Activated CD4-positive, alpha-beta memory T cell treated with anti-CD3 and anti-CD28 coated beads for 36 hours (primary cell): ENCODE data around the gene LZIC. TPM values are rescaled to one million over a fixed set of nuclear protein-coding genes. Genes with fewer than 3 reads are reported as not detected.
A peak's percentile ranks its signal among the peaks of the same experiment; 100 is the strongest.

ENCODE experiments used
- CTCF ChIA-PET: fragments of 350-600 bp; sonication (Branson Sonifier 250); formaldehyde crosslinking; loops from one replicate; lab custom pipeline; 2021; ENCODE audit warnings: antibody characterized with exemption, inconsistent platforms; lab: Charles Lee
- POLR2A ChIA-PET: fragments of 350-600 bp; sonication (Branson Sonifier 250); formaldehyde crosslinking; loops from one replicate; lab custom pipeline; 2021; ENCODE audit warnings: antibody characterized with exemption; lab: Charles Lee
- DNase-seq: peaks from one replicate; pipeline ENCODE4 v3.0.0-alpha.2; 2020
- H3K27ac Mint-ChIP-seq: one replicate; pipeline ENCODE4 v1.8.0; 2021; ENCODE audit warnings: mixed read lengths
- H3K27me3 Mint-ChIP-seq: one replicate; pipeline ENCODE4 v1.8.0; 2021; ENCODE audit warnings: mixed read lengths
- H3K36me3 Mint-ChIP-seq: one replicate; pipeline ENCODE4 v1.8.0; 2021; ENCODE audit warnings: mixed read lengths
- H3K4me1 Mint-ChIP-seq: one replicate; pipeline ENCODE4 v1.8.0; 2021; ENCODE audit warnings: low read depth, mixed read lengths
- H3K4me3 Mint-ChIP-seq: one replicate; pipeline ENCODE4 v1.8.0; 2021; ENCODE audit warnings: mild to moderate bottlenecking, mixed read lengths
- H3K9me3 Mint-ChIP-seq: one replicate; pipeline ENCODE4 v1.8.0; 2021; ENCODE audit warnings: mixed read lengths
- intact Hi-C: fragments of 100-400 bp; cut with micrococcal nuclease; formaldehyde crosslinking; loops from one replicate; pipeline ENCODE4 v1.15.1; 2023
- total RNA-seq, 2 experiments: library from RNA; stranded (reverse); gene quantifications; one replicate each; pipeline ENCODE4 v1.2.3, GENCODE V29; 2021

The LZIC gene
- total RNA-seq, result 10 to 100 TPM; 22.0 to 22.8 TPM

DNA sequence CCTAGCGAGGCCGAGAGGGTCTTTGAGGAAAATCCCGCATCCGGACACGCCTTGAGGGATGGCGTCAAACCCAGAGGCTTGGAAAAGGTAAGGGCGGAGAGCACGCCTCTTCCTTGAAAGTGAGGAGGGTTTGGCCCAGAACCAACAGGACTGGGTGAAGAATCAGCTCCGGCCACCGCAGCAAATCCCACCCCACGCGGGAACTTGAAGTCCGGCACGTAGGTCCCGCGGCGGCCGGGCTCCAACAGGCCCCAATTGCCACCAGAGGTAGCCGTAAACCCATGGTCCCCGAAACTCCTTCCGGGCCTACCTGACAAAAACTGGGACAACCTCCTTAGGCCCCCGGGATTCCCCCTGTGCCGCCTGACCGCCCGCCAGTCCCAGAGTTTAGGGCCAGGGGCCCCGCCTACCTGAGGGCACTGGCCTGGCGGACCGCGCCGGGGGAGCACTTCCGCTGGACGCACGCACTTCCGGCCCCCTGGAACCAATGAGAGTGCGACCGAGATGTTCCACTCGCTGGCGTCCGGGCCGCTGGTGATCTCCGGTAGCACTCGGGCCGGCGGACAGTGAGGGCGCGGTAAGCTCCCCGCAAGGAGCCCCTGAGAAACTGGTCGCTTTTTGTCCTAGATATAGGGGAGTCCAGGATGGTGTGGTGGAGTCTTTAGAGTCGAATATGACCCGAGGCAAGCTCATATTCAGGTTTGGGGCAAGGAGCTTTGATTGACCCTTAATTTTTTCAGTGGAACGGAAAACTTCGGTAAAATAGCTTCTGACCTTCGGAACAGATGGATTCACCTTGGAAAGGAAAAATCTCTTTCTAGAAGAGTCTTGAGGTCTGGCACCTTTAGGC lies at the start of gene LZIC, which contains the start of gene NMNAT1:
LZIC (minus strand) TSS at position 453 of the 850 bp plus-strand sequence. CDS start 6,772 bp downstream, outside the sequence.
NMNAT1 (plus strand) TSS at position 537 of the 850 bp plus-strand sequence. CDS start 28,599 bp downstream, outside the sequence.
- Mint-ChIP-seq H3K4me3 (peak within 1 kb of the TSS; percentile 99), H3K27me3 (no peaks in the 10 kb centered on the region), H3K36me3 (peaks cover 10% of the 10 kb centered on the region), H3K4me1 (peaks cover 20% of the 10 kb centered on the region), H3K9me3 (no peaks in the 10 kb centered on the region), H3K27ac (peak within 1 kb of the TSS; percentile 91)
- DNase-seq, result peak; percentile 96
- intact Hi-C loops, result loop anchor here (1.0 to 2.0 kb wide), 5 partner anchors 33 to 486 kb away; partner anchors contain the start of gene CTNNBIP1
- ChIA-PET CTCF (interaction anchor here (0.6 to 3.1 kb wide), 18 partner anchors 9 to 824 kb away, joined by 3 to 15 read pairs (median 4); partner anchors contain the start of gene CENPS), POLR2A (interaction anchor here (0.6 to 1.8 kb wide), 7 partner anchors 21 to 794 kb away, joined by 3 to 13 read pairs (median 3); partner anchors contain the start of gene UBE4B)

DNA sequence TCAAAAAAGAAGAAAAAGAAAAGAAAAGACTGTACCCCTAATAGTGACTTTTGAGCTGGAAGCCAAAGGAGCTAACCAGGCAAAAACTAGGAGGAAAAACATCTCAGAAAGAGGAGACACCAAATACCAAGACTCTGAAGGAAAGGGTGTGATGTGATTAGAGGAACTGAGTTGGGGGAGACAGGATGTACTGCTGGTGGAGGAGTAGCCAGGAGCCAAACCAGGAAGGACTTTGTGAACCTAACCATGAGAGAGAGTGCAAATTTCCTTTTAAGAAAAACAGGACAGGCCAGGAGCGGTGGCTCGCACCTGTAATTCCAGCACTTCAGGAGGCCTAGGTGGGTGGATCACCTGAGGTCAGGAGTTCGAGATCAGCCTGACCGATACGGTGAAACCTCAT lies 49.7 kb upstream of the LZIC start:
- H3K9me3 Mint-ChIP-seq, result no peaks in the 10 kb centered on the region
- H3K27ac Mint-ChIP-seq, result no peak overlapping the region
- intact Hi-C loops, result no loop called here
- H3K4me1 Mint-ChIP-seq, result peaks cover 4% of the 10 kb centered on the region
- DNase-seq, result no peak
- H3K36me3 Mint-ChIP-seq, result no peaks in the 10 kb centered on the region
- H3K4me3 Mint-ChIP-seq, result no peak overlapping the region
- H3K27me3 Mint-ChIP-seq, result peaks cover 15% of the 10 kb centered on the region
- CTCF ChIA-PET, result no interaction called here
- POLR2A ChIA-PET, result no interaction called here

DNA sequence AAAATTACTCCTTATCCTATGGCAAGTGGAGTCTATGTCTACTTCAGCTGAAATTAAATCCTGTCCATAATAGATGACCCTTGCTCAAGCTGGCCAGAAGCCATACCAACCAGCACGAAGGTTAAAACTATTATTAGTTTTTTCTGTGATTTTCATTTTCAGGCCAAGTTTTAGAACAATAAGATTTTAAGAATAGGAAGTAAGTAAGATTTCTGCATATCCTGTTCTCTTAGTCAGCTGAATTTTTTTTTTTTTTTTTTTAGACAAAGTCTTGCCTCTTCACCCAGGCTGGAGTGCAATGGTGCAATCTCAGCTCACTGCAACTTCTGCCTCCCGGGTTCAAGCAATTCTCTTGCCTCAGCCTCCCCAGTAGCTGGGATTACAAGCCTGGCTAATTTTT lies 47.8 kb upstream of the LZIC start:
- H3K36me3 Mint-ChIP-seq, result no peaks in the 10 kb centered on the region
- intact Hi-C loops, result no loop called here
- peaks cover 9% of the 10 kb centered on the region for H3K27me3 Mint-ChIP-seq
- H3K9me3 Mint-ChIP-seq, result no peaks in the 10 kb centered on the region
- no peak for DNase-seq
- ChIA-PET CTCF (no interaction called here), POLR2A (interaction anchor here (0.6 kb wide), 1 partner anchor 18 kb away, joined by 3 read pairs; no protein-coding TSS in a partner anchor)
- H3K27ac Mint-ChIP-seq, result no peak overlapping the region
- H3K4me1 Mint-ChIP-seq, result no peaks in the 10 kb centered on the region
- H3K4me3 Mint-ChIP-seq, result no peak overlapping the region

DNA sequence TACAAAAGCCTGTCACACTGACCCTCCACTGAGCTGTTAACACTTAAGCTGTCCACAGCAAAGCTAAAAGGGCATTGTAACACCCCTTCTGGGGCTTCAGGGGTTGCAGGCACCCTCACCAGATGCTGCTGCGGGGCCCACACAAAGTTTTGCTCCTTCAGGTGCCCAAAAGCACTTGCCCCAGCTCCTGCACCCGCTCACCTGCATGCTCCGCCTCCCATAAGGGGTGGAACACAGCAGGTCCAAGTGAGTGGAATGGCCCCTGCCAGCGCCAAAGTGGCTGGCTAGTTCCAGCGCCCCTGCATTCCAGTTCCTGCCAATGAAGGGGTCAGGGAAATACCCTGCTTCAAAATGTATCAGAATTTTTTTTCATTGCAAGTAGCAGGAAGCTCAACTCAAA lies 46.6 kb upstream of the LZIC start:
- intact Hi-C loops, result no loop called here
- Mint-ChIP-seq H3K9me3 (no peaks in the 10 kb centered on the region), H3K27ac (no peak overlapping the region), H3K4me3 (no peak overlapping the region), H3K4me1 (no peaks in the 10 kb centered on the region), H3K36me3 (no peaks in the 10 kb centered on the region), H3K27me3 (peaks cover 9% of the 10 kb centered on the region)
- ChIA-PET CTCF (interaction anchor here (0.7 to 2.0 kb wide), 2 partner anchors 39 to 373 kb away, joined by 3 to 10 read pairs; no protein-coding TSS in a partner anchor), POLR2A (no interaction called here)
- no peak for DNase-seq

DNA sequence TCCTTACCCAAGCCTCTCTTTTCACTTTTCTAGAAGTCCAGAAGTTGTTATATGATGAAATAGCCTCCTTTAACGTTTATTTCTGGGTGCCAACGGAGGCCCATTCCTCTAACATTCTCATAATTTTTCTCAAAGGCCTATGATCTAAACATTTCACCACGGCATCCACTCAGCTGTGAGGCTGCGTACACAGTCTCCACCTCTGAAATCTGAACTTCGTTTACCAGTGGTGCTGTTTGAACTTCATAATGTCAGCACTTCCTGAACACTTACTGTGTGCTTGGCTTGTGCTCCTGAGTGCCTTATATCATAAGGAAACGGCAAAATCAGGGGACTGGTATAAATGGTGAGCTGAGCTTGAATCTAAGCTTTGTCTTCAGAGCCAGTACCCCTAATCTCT lies 41.8 kb upstream of the LZIC start:
- ChIA-PET CTCF (interaction anchor here (1.5 kb wide), 1 partner anchor 35 kb away, joined by 3 read pairs; no protein-coding TSS in a partner anchor), POLR2A (interaction anchor here (0.6 kb wide), 1 partner anchor 1047 kb away, joined by 3 read pairs; no protein-coding TSS in a partner anchor)
- DNase-seq, result no peak

DNA sequence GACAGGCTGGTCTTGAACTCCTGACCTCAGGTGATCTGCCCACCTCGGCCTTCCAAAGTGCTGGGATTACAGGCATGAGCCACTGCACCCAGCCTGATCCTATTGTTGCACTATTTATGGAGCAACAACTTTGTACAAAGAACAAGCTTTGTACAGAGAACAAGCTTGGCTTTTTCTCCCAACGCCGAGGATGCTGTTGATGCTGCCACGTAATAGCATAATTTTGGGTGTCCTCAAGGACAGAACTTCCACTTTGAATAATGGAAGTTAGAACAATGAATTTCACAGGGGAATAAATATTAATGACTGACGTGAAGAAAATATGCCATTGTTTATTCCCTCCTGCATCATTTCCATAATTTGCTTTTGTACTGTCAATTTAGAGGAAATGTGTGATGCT lies 41.1 kb upstream of the LZIC start:
- CTCF ChIA-PET, result interaction anchor here (1.5 kb wide), 1 partner anchor 34 kb away, joined by 3 read pairs; no protein-coding TSS in a partner anchor
- intact Hi-C loops, result no loop called here
- Mint-ChIP-seq H3K27me3 (no peaks in the 10 kb centered on the region), H3K4me1 (no peaks in the 10 kb centered on the region), H3K36me3 (peaks cover 8% of the 10 kb centered on the region), H3K9me3 (no peaks in the 10 kb centered on the region), H3K4me3 (no peak overlapping the region), H3K27ac (no peak overlapping the region)
- DNase-seq, result no peak
- POLR2A ChIA-PET, result no interaction called here

More for the DNA sequence above, 41.8 kb upstream of the LZIC start:
- intact Hi-C loops, result no loop called here
- no peaks in the 10 kb centered on the region for H3K27me3 Mint-ChIP-seq
- peaks cover 8% of the 10 kb centered on the region for H3K36me3 Mint-ChIP-seq
- no peaks in the 10 kb centered on the region for H3K4me1 Mint-ChIP-seq
- no peak overlapping the region for H3K27ac Mint-ChIP-seq
- H3K9me3 Mint-ChIP-seq, result no peaks in the 10 kb centered on the region
- H3K4me3 Mint-ChIP-seq, result no peak overlapping the region

DNA sequence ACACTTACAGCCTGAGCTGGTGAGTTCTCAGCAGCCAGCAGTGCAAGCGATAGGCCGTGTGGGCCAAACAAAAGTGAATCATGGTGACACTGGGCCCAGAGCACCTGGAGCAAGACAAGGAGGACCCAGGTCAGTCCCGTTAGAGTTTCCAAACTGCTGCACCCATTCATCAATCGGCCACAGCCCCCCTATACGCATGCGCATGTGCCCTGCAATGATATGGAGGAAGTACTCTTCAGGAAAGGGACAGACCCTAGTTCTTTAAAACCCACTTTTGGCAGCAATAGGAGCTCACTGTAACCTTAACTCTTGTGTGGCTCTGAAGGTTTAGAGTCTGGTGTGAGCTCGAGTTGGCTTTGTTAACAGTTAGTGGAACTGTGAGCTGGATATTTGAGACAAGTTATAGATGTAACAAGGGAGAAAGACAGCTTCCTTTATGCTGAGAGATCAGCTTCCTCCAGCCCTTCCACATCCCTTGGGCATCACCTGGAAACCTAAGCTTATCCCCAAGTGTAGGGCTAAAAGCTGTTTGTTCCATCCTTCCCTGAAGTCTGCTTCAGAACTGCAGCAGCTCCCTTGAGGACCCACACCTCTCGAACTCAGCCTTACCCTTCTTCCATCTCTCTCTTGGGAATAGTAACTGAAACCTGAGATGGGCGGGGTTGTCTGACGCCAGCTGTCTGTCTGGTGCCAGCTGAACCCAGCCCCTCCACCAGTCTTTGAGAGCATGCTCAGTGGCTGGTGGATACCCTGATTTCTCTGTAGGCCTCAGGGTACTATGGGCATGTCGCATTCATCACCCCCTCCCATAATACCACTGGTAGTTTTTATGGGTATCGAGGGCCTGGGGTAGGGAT lies 17.7 kb upstream of the LZIC start:
- intact Hi-C loops, result no loop called here
- H3K4me3 Mint-ChIP-seq, result no peak overlapping the region
- no peaks in the 10 kb centered on the region for H3K36me3 Mint-ChIP-seq
- H3K27me3 Mint-ChIP-seq, result no peaks in the 10 kb centered on the region
- H3K27ac Mint-ChIP-seq, result no peak overlapping the region
- no peaks in the 10 kb centered on the region for H3K4me1 Mint-ChIP-seq
- POLR2A ChIA-PET, result interaction anchor here (0.7 kb wide), 1 partner anchor 903 kb away, joined by 3 read pairs; no protein-coding TSS in a partner anchor
- CTCF ChIA-PET, result interaction anchor here (0.6 to 1.3 kb wide), 3 partner anchors 8 to 12 kb away, joined by 3 read pairs; no protein-coding TSS in a partner anchor
- H3K9me3 Mint-ChIP-seq, result no peaks in the 10 kb centered on the region
- no peak for DNase-seq

DNA sequence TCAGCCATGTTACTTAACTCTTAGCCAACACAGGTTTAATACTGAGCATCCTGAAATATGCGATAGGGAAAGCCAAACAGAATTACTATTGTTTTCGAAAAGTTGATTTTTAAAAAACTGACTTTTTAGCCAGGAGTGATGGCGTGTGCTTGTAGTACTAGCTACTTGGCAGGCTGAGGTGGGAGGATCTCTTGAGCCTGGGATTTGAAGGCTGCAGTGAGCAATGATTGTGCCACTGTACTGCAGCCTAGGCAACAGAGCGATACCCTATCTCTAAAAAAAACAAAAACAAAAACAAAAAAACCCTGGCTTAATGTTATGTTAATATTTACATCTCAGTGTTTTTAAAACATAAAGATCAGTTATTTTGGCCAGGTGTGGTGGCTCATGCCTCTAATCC lies 16.8 kb upstream of the LZIC start:
- CTCF ChIA-PET, result interaction anchor here (0.5 to 0.6 kb wide), 2 partner anchors 9 to 11 kb away, joined by 3 to 4 read pairs; no protein-coding TSS in a partner anchor
- H3K9me3 Mint-ChIP-seq, result no peaks in the 10 kb centered on the region
- POLR2A ChIA-PET, result no interaction called here
- no peaks in the 10 kb centered on the region for H3K36me3 Mint-ChIP-seq
- no peaks in the 10 kb centered on the region for H3K4me1 Mint-ChIP-seq
- no peaks in the 10 kb centered on the region for H3K27me3 Mint-ChIP-seq
- no peak for DNase-seq
- H3K27ac Mint-ChIP-seq, result no peak overlapping the region
- intact Hi-C loops, result no loop called here
- H3K4me3 Mint-ChIP-seq, result no peak overlapping the region

DNA sequence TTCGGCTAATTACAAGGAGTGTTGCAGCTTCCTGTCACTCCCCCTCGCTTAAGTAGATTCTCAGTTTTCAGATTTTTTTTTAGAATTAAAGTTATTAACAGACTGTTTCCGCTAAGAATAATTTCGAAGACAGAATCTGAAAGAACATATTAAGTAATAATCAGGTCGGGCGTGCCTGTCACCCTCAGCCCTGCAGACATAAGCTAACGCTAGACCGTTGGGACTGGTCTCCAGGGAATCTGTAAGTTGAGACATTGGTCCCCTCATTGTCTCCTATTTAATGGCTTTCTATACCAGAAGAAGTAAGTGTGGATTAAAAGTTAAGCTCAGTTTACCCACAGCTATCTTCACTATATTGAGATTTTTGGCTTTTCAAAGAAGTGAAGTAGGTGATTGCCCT lies 14.5 kb upstream of the LZIC start:
- H3K27ac Mint-ChIP-seq, result no peak overlapping the region
- DNase-seq, result no peak
- no peaks in the 10 kb centered on the region for H3K36me3 Mint-ChIP-seq
- H3K9me3 Mint-ChIP-seq, result no peaks in the 10 kb centered on the region
- ChIA-PET CTCF (interaction anchor here (0.7 to 1.5 kb wide), 4 partner anchors 8 to 90 kb away, joined by 3 to 4 read pairs (median 3); no protein-coding TSS in a partner anchor), POLR2A (no interaction called here)
- H3K4me3 Mint-ChIP-seq, result no peak overlapping the region
- H3K4me1 Mint-ChIP-seq, result no peaks in the 10 kb centered on the region
- H3K27me3 Mint-ChIP-seq, result no peaks in the 10 kb centered on the region
- intact Hi-C loops, result no loop called here

DNA sequence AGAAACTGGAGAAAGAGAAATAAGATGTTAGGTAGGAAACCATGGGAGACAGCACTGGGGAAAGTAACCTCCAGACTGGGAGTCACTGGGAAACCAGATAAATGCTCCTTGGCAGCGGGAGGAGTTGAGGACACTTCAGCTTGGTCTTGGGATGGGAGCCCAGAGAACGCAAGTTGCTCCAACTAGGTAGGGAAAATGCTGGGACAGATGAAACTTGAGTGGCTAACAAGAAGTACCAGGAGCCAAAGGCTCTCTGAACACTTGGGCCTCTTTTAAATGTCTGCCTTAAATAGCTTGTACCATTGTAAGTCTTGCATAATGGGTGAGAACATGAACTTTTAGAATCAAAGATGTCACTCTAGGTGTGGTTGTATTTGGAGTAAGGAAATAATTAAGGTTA lies 3.1 kb upstream of the LZIC start:
- POLR2A ChIA-PET, result no interaction called here

DNA sequence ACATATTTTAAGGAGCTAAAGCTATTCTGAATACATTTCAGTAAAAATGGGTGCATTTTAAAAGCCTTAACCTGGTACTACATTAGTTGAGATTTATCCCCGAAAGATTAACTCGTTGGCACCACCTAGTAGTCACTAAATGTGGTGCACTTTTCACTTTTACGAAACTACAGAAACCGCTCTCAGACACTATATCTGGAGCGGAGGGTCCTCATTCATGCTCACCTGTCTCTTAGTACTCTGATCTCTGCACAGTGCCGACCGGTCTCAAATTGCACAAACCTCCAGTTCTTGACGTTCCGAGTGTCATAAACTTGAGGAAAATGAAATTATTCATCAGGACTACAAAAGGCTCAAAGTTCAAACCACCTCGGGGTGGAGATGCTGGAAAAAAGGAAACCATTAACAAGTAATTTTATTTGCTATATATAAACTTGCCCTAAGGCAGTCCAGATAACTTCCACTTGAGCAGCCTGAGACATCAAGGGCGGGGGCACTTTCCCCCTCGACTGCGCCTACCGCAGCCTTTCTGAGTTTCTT lies 722 bp downstream of the LZIC start:
- no peaks in the 10 kb centered on the region for H3K9me3 Mint-ChIP-seq
- peak overlapping the region; percentile 91 for H3K27ac Mint-ChIP-seq
- no peaks in the 10 kb centered on the region for H3K27me3 Mint-ChIP-seq
- DNase-seq, result peak; percentile 25
- H3K36me3 Mint-ChIP-seq, result peaks cover 10% of the 10 kb centered on the region
- CTCF ChIA-PET, result interaction anchor here (0.6 to 3.1 kb wide), 18 partner anchors 11 to 488 kb away, joined by 3 to 15 read pairs (median 4); partner anchors contain the start of gene CENPS
- POLR2A ChIA-PET, result interaction anchor here (0.9 to 1.8 kb wide), 4 partner anchors 39 to 314 kb away, joined by 3 to 6 read pairs (median 4); partner anchors contain the start of gene UBE4B
- peak overlapping the region; percentile 99 for H3K4me3 Mint-ChIP-seq
- intact Hi-C loops, result loop anchor here (1.0 to 2.0 kb wide), 2 partner anchors 67 to 486 kb away; no protein-coding TSS in a partner anchor
- peaks cover 20% of the 10 kb centered on the region for H3K4me1 Mint-ChIP-seq

More for the DNA sequence above, 3.1 kb upstream of the LZIC start:
- Mint-ChIP-seq H3K36me3 (peaks cover 8% of the 10 kb centered on the region), H3K4me3 (no peak overlapping the region), H3K4me1 (peaks cover 23% of the 10 kb centered on the region), H3K9me3 (no peaks in the 10 kb centered on the region), H3K27ac (no peak overlapping the region), H3K27me3 (no peaks in the 10 kb centered on the region)
- no peak for DNase-seq
- intact Hi-C loops, result no loop called here
- CTCF ChIA-PET, result interaction anchor here (0.7 kb wide), 2 partner anchors 9 to 218 kb away, joined by 3 read pairs; no protein-coding TSS in a partner anchor
